ENCODE results near the gene PRPSAP1.

Gene PRPSAP1

GRCh38 chr17:76382803-76383545, 29.3 kb upstream of the PRPSAP1 start:
- peak; percentile 56 for DNase-seq

GRCh38 chr17:76382351-76382802, 28.7 kb upstream of the PRPSAP1 start:
- DNase-seq = no peak

- no peak for DNase-seq
Measured at GRCh38 chr17:76381633-76382350, 28.1 kb upstream of the PRPSAP1 start.

GRCh38 chr17:76379646-76380376, 26.1 kb upstream of the PRPSAP1 start:
- DNase-seq = no peak

DNA sequence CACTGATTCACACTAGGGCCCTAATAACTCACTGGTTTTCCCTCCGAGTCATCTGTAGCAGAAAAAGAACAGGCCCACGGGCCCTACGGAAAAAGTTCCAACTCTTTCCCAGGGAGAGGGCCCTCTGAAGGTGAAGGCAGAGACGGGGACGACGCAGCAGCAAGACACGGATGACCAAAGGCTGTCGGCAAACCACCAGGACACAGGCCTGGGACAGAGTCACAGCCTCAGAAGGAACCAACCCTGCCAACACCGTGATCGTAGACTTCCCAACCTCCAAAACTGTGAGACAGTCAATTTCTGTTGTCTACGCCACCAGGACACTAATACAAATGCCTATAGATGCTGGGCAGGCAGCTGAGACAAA, 25.5 kb upstream of the PRPSAP1 start:
- DNase-seq = no peak

DNA sequence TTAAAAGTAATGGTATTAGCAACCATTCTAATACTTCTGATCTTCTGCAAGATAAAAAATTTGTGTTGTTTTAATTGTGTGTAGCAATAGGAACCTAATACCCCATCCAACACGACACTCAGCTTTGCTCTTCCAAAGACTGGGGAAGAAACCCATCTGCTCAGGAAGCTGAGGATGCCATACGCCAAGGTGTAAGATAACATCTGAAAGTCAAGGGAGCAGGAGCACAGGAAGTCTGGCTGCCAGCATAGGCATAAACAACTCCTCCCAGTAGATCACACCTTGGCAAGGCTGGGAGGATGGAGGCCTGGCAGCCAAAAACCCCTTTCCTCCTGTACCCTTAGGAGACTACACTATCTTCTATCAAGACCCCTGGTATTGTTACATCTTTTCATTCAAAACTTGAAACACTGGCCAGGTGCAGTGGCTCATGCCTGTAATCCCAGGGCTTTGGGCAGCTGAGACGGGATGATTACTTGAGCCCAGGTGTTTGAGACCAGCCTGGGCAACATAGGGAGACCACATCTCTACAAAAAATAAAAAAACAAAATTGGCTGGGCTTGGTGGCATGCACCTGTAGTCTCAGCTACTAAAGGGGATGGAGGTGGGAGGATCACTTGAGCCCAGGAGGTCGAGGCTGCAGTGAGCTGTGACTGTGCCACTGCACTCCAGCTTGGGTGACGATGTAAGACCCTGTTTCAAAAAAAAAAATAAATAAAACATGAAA, 25.0 kb upstream of the PRPSAP1 start:
- DNase-seq = no peak

- DNase-seq = no peak
Measured at GRCh38 chr17:76376318-76377133, 22.8 kb upstream of the PRPSAP1 start.

DNA sequence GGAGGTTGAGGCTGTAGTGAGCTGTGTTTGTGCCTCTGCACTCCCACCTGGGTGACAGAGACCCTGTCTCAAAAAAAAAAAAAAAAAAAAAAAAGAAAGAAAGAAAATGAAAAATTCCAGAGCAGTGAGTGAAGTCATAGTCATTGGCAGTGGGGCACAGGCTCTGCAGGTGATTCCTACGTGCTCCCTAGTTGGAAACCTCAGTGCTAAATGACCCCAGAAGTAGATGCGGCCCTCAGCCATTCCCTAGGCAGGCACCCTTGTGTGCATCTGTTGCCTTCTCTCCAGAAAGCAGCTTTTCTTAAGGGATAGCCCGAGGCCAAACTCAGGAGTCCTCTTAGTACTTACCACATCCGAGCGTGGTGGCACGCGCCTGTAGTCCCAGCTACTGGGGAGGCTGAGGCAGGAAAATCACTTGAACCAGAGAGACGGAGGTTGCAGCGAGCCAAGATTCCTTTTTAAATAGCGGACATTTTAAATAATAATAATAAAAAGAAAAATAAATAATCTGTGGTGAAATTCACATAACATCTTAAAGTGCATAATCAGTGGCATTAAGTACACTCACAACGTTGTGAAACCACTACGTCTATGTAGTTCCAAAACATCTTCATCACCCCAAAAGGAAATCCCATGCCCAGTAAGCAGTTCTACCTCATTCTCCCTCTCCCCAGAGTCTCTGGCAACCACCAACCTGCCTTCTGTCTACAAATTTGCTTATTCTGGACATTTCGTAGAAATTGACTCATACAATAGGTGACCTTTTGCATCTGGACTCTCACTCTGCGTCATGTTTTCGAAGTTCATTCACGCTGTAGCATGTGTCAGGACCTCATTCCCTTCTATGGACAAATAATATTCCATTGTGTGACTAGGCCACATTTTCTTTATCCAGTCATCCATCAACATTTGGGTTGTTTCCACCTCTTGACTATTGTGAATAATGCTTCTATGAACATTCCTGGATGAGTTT, 18.2 kb upstream of the PRPSAP1 start:
- no peak for DNase-seq

DNA sequence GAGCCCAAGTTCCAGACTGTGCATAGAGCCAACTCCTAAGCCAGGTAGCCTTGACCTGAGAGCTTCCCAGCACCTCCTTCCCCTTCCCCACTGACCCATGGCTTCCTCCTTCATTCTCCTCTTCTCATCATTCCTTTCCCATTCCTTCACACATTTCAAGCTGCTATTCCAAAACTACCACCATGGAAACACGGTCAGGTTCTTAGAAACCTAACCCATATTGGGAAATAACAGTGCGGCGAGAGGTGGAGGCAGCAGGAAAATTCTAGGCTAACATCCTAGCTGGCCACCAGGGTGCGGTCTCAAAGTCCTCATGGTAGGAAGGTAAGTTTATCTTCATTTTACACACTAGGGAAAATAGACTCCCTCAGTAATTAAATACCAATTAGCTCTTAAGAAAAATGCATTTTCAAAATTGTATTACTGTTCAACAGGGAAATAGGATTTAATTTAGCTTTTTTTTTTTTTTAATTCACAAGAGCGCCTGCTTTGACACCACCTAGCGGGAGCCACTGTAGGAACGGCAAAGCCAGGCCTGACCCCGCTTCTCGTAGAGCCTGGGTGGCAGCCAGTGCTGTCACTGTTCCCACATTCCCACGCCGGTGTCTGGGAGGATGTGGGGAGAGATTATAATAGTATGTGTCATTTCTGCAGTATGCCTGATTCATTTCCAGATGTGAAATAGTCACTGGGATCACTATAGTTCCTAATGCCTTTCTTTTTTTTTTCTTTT, 16.7 kb upstream of the PRPSAP1 start:
- DNase-seq = no peak

DNA sequence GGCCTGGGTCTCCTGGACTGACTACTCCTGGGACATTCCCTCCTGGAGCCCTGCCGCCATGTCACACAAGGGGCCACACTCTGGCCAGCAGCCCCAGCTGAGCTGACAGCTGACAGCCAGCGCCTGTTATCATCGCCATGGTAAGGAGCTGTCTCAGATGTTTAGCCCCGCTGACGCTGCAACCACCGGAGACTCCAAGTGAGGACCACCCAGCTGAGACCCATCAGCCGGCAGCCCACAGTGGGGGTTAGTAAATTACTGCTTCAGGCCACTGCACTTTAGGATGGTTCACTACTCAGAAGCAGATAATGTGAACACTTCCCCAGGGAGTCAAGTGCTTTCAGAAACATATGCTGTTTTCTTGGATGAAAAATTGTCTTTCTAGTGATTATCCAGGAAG, 16.1 kb upstream of the PRPSAP1 start:
- DNase-seq = no peak

- no peak for DNase-seq
Measured at GRCh38 chr17:76369379-76369778, 15.7 kb upstream of the PRPSAP1 start.

GRCh38 chr17:76368545-76368944, 14.8 kb upstream of the PRPSAP1 start:
- DNase-seq = no peak

DNA sequence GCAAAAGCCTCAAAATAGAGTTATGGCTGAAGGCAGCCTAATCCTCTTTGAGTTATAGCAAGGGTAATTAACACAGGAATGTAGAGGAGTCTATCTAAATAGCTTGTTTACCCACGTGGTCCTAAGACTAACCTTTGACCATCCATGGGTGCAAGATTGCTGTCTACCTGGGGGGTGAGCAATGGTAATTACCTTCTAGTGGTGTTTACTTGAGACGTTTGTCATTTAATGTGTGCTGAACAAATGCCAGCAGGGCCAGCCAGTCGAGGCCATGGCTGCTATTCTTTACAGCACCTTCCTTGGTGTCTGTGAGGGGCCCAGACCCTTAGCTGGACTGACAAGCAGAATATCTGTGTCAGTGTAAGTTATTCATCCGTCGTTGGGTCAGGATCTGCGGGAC, 13.9 kb upstream of the PRPSAP1 start:
- no peak for DNase-seq

- no peak for DNase-seq
Measured at GRCh38 chr17:76366247-76366646, 12.5 kb upstream of the PRPSAP1 start.

DNA sequence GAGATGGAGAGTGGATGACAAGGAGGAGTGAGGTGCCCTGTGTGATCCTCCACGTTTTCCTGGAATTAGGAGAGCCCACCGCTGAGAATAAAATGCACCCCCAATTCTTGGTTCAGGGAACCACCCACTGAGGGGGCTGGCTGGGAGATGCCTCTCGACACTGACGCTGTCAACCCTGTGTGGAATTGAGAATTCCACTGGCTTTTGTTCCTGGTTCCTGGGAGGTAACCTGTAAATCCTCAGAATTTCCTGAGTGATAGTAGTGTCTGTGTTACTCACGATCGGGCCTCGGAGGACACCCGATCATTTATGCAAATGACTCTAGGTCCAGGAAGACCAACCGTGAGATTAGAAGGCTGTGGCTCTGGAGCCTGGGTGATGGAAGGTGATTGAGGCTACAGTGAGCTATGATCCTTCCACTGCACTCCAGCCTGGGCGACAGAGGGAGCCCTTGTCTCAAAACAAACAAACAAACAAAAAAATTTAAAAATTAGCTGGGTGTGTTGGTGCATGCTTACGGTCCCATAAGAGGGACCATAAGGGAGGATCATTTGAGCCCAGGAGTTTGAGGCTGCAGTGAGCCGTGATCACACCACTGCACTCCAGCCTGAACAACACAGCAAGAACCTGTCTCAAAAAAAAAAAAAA, 11.7 kb upstream of the PRPSAP1 start:
- no peak for DNase-seq

- no peak for DNase-seq
Measured at GRCh38 chr17:76363107-76363842, 9.6 kb upstream of the PRPSAP1 start.

DNA sequence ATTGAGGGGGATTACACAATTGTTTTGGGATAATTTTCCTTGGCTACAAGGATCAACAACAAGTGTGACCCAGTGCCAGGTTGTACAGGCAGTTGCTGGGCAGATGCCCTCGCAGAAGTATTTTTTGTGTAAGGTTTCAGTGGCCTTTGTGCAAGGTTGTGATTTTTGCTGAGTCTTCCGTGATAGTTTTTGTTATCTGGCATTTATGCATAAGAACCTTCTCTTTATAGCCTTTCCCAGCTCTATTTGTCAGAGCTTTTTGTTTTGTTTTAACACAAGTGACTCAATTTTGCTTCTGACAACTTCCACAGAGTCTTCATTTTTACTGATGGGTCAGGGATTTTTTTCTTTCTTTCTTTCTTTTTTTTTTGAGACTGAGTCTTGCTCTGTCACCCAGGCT, 6.7 kb upstream of the PRPSAP1 start:
- no peak for DNase-seq

DNA sequence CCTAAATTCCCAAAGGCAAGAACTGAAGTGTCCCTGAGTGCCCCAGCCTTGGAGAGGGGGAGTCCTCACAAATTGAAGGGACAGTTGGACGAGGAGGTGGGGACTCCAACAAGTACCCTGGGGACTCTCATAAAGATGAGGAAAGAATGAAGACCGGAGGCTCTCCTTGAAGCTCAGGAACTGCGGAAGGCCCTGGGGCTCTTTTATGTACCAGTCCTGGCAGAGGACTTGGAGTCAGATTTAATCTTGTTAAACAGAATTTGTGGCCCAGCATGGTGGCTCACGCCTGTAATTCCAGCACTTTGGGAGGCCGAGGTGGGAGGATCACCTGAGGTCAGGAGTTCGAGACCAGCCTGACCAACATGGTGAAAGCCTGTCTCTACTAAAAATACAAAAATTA, 6.1 kb upstream of the PRPSAP1 start:
- DNase-seq = peak; percentile 15

DNA sequence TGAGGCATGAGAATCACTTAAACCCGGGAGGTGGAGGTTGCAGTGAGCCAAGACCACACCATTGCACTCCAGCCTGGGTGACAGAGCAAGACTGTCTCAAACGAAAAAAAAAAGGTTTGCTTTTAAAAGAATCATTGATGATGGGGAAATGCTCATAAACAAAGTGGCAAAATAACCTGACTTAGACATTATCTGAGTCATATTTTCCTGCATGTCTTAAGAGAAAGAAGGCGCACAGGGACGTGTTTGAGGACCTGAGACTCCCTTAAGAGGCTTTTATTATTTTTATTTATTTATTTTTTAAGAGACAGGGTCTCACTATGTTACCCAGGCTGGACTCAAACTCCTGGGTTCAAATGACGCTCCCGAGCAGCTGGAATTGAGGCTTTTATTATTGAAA, 5.7 kb upstream of the PRPSAP1 start:
- DNase-seq = no peak
